LNCaP clone FGC (cell line): ENCODE measurements around the gene JADE3.

Source experiments
- DNase-seq: peaks from one replicate; pipeline ENCODE4 v3.0.0-alpha.2; 2011; ENCODE audit warnings: low read depth
- H3K4me3 ChIP-seq: 2 replicates; pipeline ENCODE4 v1.5.1; 2011; ENCODE audit warnings: mild to moderate bottlenecking, low read depth, low read length, control low read depth
- TF ChIP-seq, protein P1 (sequence below): IDR thresholded peaks from 2 replicates; pipeline ENCODE4 v1.5.1; 2012; ENCODE audit warnings: mild to moderate bottlenecking; ENCODE audit not compliant: control insufficient read depth, insufficient read depth; ENCODE audit errors: extremely low read depth

JADE3 gene

DNA sequence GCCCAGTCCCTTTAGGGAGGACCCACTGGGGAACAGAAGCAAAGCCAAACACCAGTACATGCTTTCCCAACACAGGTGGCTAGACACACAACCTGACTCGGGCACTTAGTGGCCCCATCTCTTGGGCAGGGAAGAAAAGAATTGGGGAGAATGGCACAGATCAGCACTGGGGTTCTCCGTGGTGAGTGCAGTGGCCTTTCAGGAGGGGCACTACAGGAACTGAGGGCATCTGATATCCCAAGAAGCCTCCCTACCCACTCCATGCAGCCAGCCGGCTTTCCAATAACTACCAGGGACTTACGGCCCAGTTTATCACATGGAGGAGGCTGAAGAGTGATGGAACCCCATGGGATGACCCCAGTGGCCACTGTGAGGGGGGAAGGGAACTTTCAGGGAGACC is 189.0 kb downstream of the JADE3 start:
- DNase-seq: no peak
- TF ChIP-seq, protein P1, sequence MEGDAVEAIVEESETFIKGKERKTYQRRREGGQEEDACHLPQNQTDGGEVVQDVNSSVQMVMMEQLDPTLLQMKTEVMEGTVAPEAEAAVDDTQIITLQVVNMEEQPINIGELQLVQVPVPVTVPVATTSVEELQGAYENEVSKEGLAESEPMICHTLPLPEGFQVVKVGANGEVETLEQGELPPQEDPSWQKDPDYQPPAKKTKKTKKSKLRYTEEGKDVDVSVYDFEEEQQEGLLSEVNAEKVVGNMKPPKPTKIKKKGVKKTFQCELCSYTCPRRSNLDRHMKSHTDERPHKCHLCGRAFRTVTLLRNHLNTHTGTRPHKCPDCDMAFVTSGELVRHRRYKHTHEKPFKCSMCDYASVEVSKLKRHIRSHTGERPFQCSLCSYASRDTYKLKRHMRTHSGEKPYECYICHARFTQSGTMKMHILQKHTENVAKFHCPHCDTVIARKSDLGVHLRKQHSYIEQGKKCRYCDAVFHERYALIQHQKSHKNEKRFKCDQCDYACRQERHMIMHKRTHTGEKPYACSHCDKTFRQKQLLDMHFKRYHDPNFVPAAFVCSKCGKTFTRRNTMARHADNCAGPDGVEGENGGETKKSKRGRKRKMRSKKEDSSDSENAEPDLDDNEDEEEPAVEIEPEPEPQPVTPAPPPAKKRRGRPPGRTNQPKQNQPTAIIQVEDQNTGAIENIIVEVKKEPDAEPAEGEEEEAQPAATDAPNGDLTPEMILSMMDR: no peak
- no peak overlapping the region for H3K4me3 ChIP-seq
